SK-N-SH (cell line): ENCODE data around the gene KLF12. TPM values are rescaled to one million over a fixed set of nuclear protein-coding genes. Genes with fewer than 3 reads are reported as not detected.

Experiments
- CTCF ChIA-PET: fragments of 300-600, 350-600 bp; formaldehyde crosslinking; extraction: SDS; loops from one replicate; lab custom pipeline; 2021; lab: Yijun Ruan, JAX
- POLR2A ChIA-PET: fragments of 350-600 bp; sonication (Branson Sonifier 250); formaldehyde crosslinking; extraction: SDS; loops from one replicate; lab custom pipeline; 2020; ENCODE audit warnings: antibody characterized with exemption, inconsistent platforms; lab: Yijun Ruan, JAX
- DNase-seq: peaks from one replicate; pipeline ENCODE4 v3.0.0; 2012
- H2AFZ ChIP-seq: fragments of 200-600 bp; sonication (generic); 2 replicates; pipeline ENCODE4 v1.8.1; 2016; ENCODE audit warnings: antibody characterized with exemption, mild to moderate bottlenecking, low read depth
- H3F3A ChIP-seq: fragments of 200-600 bp; sonication (generic); replicated peaks from 2 replicates; pipeline ENCODE3; 2016; ENCODE audit warnings: antibody characterized with exemption, mild to moderate bottlenecking; ENCODE audit not compliant: insufficient read depth
- H3K27ac ChIP-seq, 2 experiments: fragments of 200-500 bp in 1 of 2; fragments of 200-600 bp in 1 of 2; sonication (Bioruptor generic) in 1 of 2; sonication (generic), shearing (Covaris generic) in 1 of 2; 2 replicates each; pipeline versions ENCODE4 v1.5.1 to v1.6.1; 2014 to 2016; ENCODE audit warnings: low read depth in 2 of 2, inconsistent platforms in 1 of 2, low read length in 1 of 2, mild to moderate bottlenecking in 1 of 2, mixed read lengths in 1 of 2
- H3K27me3 ChIP-seq: fragments of 200-600 bp; sonication (generic), shearing (Covaris generic); 2 replicates; pipeline ENCODE4 v1.6.1; 2016; ENCODE audit warnings: mixed run types; ENCODE audit not compliant: insufficient read depth
- H3K36me3 ChIP-seq, 2 experiments: fragments of 200-500 bp in 1 of 2; fragments of 200-600 bp in 1 of 2; sonication (Bioruptor generic) in 1 of 2; sonication (generic) in 1 of 2; replicated peaks in 1 of 2; 2 replicates each; pipeline versions ENCODE3 to v1.5.1; 2014 to 2016; ENCODE audit warnings: low read length in 1 of 2, mild to moderate bottlenecking in 1 of 2; ENCODE audit not compliant: insufficient read depth in 2 of 2, control insufficient read depth in 1 of 2
- H3K4me1 ChIP-seq, 2 experiments: fragments of 200-500 bp in 1 of 2; fragments of 200-600 bp in 1 of 2; sonication (Bioruptor generic) in 1 of 2; sonication (generic), shearing (Covaris generic) in 1 of 2; 2 replicates each; pipeline versions ENCODE4 v1.5.1 to v1.6.1; 2014 to 2016; ENCODE audit warnings: low read depth in 1 of 2, low read length in 1 of 2, mixed run types in 1 of 2; ENCODE audit not compliant: insufficient read depth in 2 of 2, control insufficient read depth in 1 of 2
- H3K4me2 ChIP-seq: fragments of 200-600 bp; sonication (generic), shearing (Covaris generic); 2 replicates; pipeline ENCODE4 v1.6.1; 2017; ENCODE audit warnings: mixed run types
- H3K4me3 ChIP-seq, 2 experiments: fragments of 200-500 bp in 1 of 2; fragments of 200-600 bp in 1 of 2; sonication (Bioruptor generic) in 1 of 2; sonication (generic), shearing (Covaris generic) in 1 of 2; 2 replicates each; pipeline versions ENCODE4 v1.5.1 to v1.8.1; 2014 to 2016; ENCODE audit warnings: low read depth in 2 of 2, inconsistent platforms in 1 of 2, low read length in 1 of 2, mild to moderate bottlenecking in 1 of 2, mixed read lengths in 1 of 2, moderate library complexity in 1 of 2
- H3K79me2 ChIP-seq: fragments of 200-600 bp; sonication (generic); 2 replicates; pipeline ENCODE4 v1.8.1; 2017; ENCODE audit warnings: mild to moderate bottlenecking; ENCODE audit not compliant: insufficient read depth
- H3K9ac ChIP-seq: fragments of 200-600 bp; sonication (generic); 2 replicates; pipeline ENCODE4 v1.6.1; 2017; ENCODE audit warnings: mixed run types
- H3K9me2 ChIP-seq: fragments of 200-600 bp; sonication (generic); 2 replicates; pipeline ENCODE4 v1.6.1; 2017; ENCODE audit warnings: mixed run types
- H3K9me3 ChIP-seq: fragments of 200-600 bp; sonication (generic); 2 replicates; pipeline ENCODE4 v1.6.1; 2017; ENCODE audit warnings: mixed run types, mild to moderate bottlenecking, moderate library complexity
- H4K20me1 ChIP-seq: fragments of 200-600 bp; sonication (generic); 2 replicates; pipeline ENCODE4 v1.6.1; 2017; ENCODE audit warnings: mild to moderate bottlenecking, mixed run types; ENCODE audit not compliant: insufficient read depth
- ELF1 ChIP-seq: IDR thresholded peaks from 2 replicates; pipeline ENCODE4 v1.4.0; 2012
- EP300 ChIP-seq, 2 experiments: IDR thresholded peaks; 2 replicates each; pipeline versions ENCODE4 v1.4.0 to v1.6.1; 2012; ENCODE audit warnings: borderline replicate concordance in 1 of 2, low read depth in 1 of 2, low read length in 1 of 2
- FOXM1 ChIP-seq: IDR thresholded peaks from 2 replicates; pipeline ENCODE4 v1.4.0; 2012; ENCODE audit warnings: low read depth, mild to moderate bottlenecking
- GABPA ChIP-seq: IDR thresholded peaks from 2 replicates; pipeline ENCODE4 v1.4.0; 2012; ENCODE audit warnings: low read depth, mild to moderate bottlenecking
- GATA2 ChIP-seq: sonication (generic); formaldehyde crosslinking; IDR thresholded peaks from 2 replicates; pipeline ENCODE4 v1.5.0; 2020; ENCODE audit warnings: mild to moderate bottlenecking, missing genetic modification reagents
- JUND ChIP-seq: IDR thresholded peaks from 2 replicates; pipeline ENCODE4 v1.4.0; 2012
- MXI1 ChIP-seq: IDR thresholded peaks from 2 replicates; pipeline ENCODE4 v1.6.1; 2012; ENCODE audit warnings: mild to moderate bottlenecking, low read depth, low read length, improper control_type of control experiment
- POLR2AphosphoS5 ChIP-seq: IDR thresholded peaks from 2 replicates; pipeline ENCODE4 v1.6.1; 2012; ENCODE audit warnings: low read depth, low read length
- RAD21 ChIP-seq: IDR thresholded peaks from 2 replicates; pipeline ENCODE4 v1.6.1; 2012; ENCODE audit warnings: mild to moderate bottlenecking, low read length
- RCOR1 ChIP-seq: fragments of 150-350 bp; IDR thresholded peaks from 2 replicates; pipeline ENCODE4 v1.6.1; 2017; ENCODE audit warnings: antibody characterized with exemption, low read length
- RFX5 ChIP-seq: IDR thresholded peaks from 2 replicates; pipeline ENCODE4 v1.6.1; 2012; ENCODE audit warnings: mild to moderate bottlenecking, improper control_type of control experiment, low read length
- RXRA ChIP-seq: IDR thresholded peaks from 2 replicates; pipeline ENCODE4 v1.4.0; 2012; ENCODE audit warnings: low read depth, mild to moderate bottlenecking, borderline replicate concordance
- SIN3A ChIP-seq: IDR thresholded peaks from 2 replicates; pipeline ENCODE4 v1.6.1; 2012; ENCODE audit warnings: low read depth, mild to moderate bottlenecking, low read length, moderate library complexity, borderline replicate concordance
- TAF1 ChIP-seq: IDR thresholded peaks from 2 replicates; pipeline ENCODE4 v1.6.1; 2012; ENCODE audit warnings: low read depth, mild to moderate bottlenecking, low read length, moderate library complexity, borderline replicate concordance
- YY1 ChIP-seq: IDR thresholded peaks from 2 replicates; pipeline ENCODE4 v1.4.0; 2012; ENCODE audit warnings: low read depth, mild to moderate bottlenecking
- WGBS: methylation state at CpG from one replicate; pipeline ENCODE4 v1.1.6; 2017; ENCODE audit warnings: low lambda C conversion rate; 5-methylcytosine and 5-hydroxymethylcytosine counted together
- polyA plus RNA-seq, 3 experiments: library from polyadenylated mRNA; depleted of rRNA; stranded (reverse); fragments of >200 nt; gene quantifications; 2 replicates each; pipeline ENCODE4 v1.2.3, GENCODE V29; 2012
- TF ChIP-seq, protein P1 (sequence below): fragments of 150-350 bp; IDR thresholded peaks from 2 replicates; pipeline ENCODE4 v1.6.1; 2017; ENCODE audit warnings: antibody characterized with exemption, low read length, low read depth, borderline replicate concordance
- TF ChIP-seq, protein P2 (sequence below): fragments of 150-350 bp; IDR thresholded peaks from 2 replicates; pipeline ENCODE4 v1.6.1; 2016; ENCODE audit warnings: mild to moderate bottlenecking, low read depth, low read length
- TF ChIP-seq, protein P3 (sequence below): fragments of 200-600 bp; sonication (generic); IDR thresholded peaks from 2 replicates; pipeline ENCODE4 v1.6.1; 2017; ENCODE audit warnings: antibody characterized with exemption, mild to moderate bottlenecking, moderate library complexity
- TF ChIP-seq, protein P4 (sequence below): IDR thresholded peaks from 2 replicates; pipeline ENCODE4 v1.4.0; 2012; ENCODE audit warnings: low read depth, borderline replicate concordance
- TF ChIP-seq, protein P5 (sequence below): IDR thresholded peaks from 2 replicates; pipeline ENCODE4 v1.6.1; 2012; ENCODE audit warnings: mild to moderate bottlenecking, low read depth, low read length, moderate library complexity

The KLF12 gene
- polyA plus RNA-seq, 1 of the 3 experiments (the other 2 are of a cell fraction), result 2.4 TPM

DNA sequence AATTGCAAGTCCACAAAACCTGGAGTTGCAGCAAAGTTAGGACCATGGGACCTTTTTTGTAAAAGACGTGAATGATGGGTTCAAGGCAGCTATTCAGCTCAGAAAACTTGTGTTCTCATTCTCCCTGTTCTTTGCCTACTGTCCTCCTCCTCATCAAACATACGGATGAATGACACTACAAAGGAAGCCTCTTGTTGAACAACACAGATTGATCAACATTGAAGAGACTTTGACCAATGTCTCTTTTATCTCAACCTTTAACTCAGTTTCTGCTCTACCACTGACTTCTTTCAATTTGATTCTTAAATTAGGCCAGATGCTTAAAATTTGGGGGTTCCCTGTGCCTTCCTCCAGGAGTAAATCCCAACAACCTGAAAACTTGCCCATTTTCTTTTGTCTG is 27.9 kb upstream of the KLF12 start:
- WGBS, result 81% methylated on average over 2 of the region's 2 CpGs
- no peak overlapping the region for H3K27ac ChIP-seq
- H2AFZ ChIP-seq, result no peak overlapping the region
- H3K9ac ChIP-seq, result no peak overlapping the region
- no peak for TF ChIP-seq EP300 (IDR thresholded peaks at IDR 0.05; ENCODE audit: borderline replicate concordance in 1 of 2, low read depth in 1 of 2, low read length in 1 of 2)
- no peak for TF ChIP-seq GATA2 (CRISPR knock-in tag)
- TF ChIP-seq, protein P1, sequence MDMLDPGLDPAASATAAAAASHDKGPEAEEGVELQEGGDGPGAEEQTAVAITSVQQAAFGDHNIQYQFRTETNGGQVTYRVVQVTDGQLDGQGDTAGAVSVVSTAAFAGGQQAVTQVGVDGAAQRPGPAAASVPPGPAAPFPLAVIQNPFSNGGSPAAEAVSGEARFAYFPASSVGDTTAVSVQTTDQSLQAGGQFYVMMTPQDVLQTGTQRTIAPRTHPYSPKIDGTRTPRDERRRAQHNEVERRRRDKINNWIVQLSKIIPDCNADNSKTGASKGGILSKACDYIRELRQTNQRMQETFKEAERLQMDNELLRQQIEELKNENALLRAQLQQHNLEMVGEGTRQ, result no peak
- TF ChIP-seq SIN3A, result no peak
- TF ChIP-seq POLR2AphosphoS5, result no peak
- TF ChIP-seq RFX5, result no peak
- no peak for TF ChIP-seq YY1
- no peak for DNase-seq
- H4K20me1 ChIP-seq, result no peaks in the 10 kb centered on the region
- H3K4me3 ChIP-seq, result no peak overlapping the region
- no peaks in the 10 kb centered on the region for H3K9me2 ChIP-seq
- H3K4me2 ChIP-seq, result no peak overlapping the region
- H3K4me1 ChIP-seq, result no peaks in the 10 kb centered on the region
- H3F3A ChIP-seq, result no peaks in the 10 kb centered on the region
- POLR2A ChIA-PET, result no interaction called here
- H3K9me3 ChIP-seq, result no peaks in the 10 kb centered on the region
- CTCF ChIA-PET, result no interaction called here
- no peaks in the 10 kb centered on the region for H3K36me3 ChIP-seq
- no peaks in the 10 kb centered on the region for H3K79me2 ChIP-seq
- no peaks in the 10 kb centered on the region for H3K27me3 ChIP-seq

DNA sequence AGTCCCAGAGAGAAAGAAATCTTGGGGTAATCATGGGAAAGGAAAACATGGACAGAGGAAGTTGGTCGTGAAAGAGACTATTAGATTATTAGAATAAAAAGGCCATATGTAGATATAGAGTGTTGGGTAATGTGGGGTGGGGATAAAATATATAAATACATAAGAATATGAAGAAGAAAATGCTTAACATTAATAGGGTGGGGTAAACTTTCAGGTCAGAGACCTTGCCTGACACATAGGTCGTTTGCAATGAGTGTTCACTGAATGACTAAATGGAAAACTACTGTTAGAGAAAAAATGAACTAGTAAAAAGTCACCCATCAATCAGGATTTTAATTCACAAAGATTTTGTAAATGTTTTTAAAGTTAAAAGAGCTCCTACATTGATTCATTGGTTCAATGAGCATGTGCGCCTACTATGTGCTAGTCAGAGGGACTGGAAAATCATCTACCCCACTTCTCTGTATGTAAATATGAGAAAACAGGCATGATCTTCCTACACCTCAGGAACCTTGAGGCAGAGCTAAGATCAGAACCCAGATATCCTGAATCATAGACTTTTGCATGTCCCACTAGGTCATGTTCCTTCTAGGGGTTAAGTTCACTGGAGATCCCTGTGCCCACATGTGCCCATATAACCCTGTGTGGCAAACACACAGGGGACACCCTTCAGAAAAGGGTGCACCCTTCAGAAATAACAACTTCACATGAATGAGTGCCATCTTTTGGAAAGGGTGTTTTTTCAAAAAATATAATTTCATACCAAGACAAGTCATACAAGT is 24.6 kb upstream of the KLF12 start:
- POLR2A ChIA-PET, result no interaction called here
- DNase-seq, result no peak
- TF ChIP-seq RXRA, result no peak
- no peak for TF ChIP-seq GABPA
- TF ChIP-seq, protein P2, sequence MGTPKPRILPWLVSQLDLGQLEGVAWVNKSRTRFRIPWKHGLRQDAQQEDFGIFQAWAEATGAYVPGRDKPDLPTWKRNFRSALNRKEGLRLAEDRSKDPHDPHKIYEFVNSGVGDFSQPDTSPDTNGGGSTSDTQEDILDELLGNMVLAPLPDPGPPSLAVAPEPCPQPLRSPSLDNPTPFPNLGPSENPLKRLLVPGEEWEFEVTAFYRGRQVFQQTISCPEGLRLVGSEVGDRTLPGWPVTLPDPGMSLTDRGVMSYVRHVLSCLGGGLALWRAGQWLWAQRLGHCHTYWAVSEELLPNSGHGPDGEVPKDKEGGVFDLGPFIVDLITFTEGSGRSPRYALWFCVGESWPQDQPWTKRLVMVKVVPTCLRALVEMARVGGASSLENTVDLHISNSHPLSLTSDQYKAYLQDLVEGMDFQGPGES, result no peak
- TF ChIP-seq MXI1, result no peak
- TF ChIP-seq RCOR1, result no peak
- TF ChIP-seq FOXM1, result no peak
- no peak for TF ChIP-seq ELF1
- TF ChIP-seq, protein P3, sequence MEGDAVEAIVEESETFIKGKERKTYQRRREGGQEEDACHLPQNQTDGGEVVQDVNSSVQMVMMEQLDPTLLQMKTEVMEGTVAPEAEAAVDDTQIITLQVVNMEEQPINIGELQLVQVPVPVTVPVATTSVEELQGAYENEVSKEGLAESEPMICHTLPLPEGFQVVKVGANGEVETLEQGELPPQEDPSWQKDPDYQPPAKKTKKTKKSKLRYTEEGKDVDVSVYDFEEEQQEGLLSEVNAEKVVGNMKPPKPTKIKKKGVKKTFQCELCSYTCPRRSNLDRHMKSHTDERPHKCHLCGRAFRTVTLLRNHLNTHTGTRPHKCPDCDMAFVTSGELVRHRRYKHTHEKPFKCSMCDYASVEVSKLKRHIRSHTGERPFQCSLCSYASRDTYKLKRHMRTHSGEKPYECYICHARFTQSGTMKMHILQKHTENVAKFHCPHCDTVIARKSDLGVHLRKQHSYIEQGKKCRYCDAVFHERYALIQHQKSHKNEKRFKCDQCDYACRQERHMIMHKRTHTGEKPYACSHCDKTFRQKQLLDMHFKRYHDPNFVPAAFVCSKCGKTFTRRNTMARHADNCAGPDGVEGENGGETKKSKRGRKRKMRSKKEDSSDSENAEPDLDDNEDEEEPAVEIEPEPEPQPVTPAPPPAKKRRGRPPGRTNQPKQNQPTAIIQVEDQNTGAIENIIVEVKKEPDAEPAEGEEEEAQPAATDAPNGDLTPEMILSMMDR, result no peak
- TF ChIP-seq RAD21, result no peak
- TF ChIP-seq, protein P4, sequence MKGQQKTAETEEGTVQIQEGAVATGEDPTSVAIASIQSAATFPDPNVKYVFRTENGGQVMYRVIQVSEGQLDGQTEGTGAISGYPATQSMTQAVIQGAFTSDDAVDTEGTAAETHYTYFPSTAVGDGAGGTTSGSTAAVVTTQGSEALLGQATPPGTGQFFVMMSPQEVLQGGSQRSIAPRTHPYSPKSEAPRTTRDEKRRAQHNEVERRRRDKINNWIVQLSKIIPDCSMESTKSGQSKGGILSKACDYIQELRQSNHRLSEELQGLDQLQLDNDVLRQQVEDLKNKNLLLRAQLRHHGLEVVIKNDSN, result no peak
- TF ChIP-seq JUND, result no peak
- TF ChIP-seq, protein P5, sequence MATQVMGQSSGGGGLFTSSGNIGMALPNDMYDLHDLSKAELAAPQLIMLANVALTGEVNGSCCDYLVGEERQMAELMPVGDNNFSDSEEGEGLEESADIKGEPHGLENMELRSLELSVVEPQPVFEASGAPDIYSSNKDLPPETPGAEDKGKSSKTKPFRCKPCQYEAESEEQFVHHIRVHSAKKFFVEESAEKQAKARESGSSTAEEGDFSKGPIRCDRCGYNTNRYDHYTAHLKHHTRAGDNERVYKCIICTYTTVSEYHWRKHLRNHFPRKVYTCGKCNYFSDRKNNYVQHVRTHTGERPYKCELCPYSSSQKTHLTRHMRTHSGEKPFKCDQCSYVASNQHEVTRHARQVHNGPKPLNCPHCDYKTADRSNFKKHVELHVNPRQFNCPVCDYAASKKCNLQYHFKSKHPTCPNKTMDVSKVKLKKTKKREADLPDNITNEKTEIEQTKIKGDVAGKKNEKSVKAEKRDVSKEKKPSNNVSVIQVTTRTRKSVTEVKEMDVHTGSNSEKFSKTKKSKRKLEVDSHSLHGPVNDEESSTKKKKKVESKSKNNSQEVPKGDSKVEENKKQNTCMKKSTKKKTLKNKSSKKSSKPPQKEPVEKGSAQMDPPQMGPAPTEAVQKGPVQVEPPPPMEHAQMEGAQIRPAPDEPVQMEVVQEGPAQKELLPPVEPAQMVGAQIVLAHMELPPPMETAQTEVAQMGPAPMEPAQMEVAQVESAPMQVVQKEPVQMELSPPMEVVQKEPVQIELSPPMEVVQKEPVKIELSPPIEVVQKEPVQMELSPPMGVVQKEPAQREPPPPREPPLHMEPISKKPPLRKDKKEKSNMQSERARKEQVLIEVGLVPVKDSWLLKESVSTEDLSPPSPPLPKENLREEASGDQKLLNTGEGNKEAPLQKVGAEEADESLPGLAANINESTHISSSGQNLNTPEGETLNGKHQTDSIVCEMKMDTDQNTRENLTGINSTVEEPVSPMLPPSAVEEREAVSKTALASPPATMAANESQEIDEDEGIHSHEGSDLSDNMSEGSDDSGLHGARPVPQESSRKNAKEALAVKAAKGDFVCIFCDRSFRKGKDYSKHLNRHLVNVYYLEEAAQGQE, result no peak
- no peak for TF ChIP-seq YY1
- no peak for TF ChIP-seq TAF1
- TF ChIP-seq RFX5, result no peak
- TF ChIP-seq, all 33 proteins: peak for 0
- no peaks in the 10 kb centered on the region for H3K4me1 ChIP-seq
- H3K9me3 ChIP-seq, result no peaks in the 10 kb centered on the region
- H3F3A ChIP-seq, result no peaks in the 10 kb centered on the region
- H4K20me1 ChIP-seq, result no peaks in the 10 kb centered on the region
- CTCF ChIA-PET, result no interaction called here
- no peak overlapping the region for H2AFZ ChIP-seq
- H3K27me3 ChIP-seq, result no peaks in the 10 kb centered on the region
- no peaks in the 10 kb centered on the region for H3K36me3 ChIP-seq
- no peaks in the 10 kb centered on the region for H3K79me2 ChIP-seq
- 57% methylated on average over 3 of the region's 3 CpGs for WGBS
- no peak overlapping the region for H3K27ac ChIP-seq
- no peak overlapping the region for H3K4me3 ChIP-seq
- no peaks in the 10 kb centered on the region for H3K9me2 ChIP-seq
- no peak overlapping the region for H3K4me2 ChIP-seq
- H3K9ac ChIP-seq, result no peak overlapping the region
